NB4 (cell line): ENCODE measurements around the gene KCNAB1.
"Not testable (repeated sequence)": the region's sequence is repeated elsewhere in the genome, so short reads cannot be mapped to it uniquely, and the experiment has no call there.

Experiments used
- DNase-seq: peaks from one replicate; pipeline ENCODE4 v3.0.0; 2010; ENCODE audit warnings: low read depth
- H3K4me3 ChIP-seq: one replicate; pipeline ENCODE4 v1.5.1; 2011; ENCODE audit warnings: mild to moderate bottlenecking, low read depth, low read length, moderate library complexity
- CTCF ChIP-seq: IDR thresholded peaks from one replicate; pipeline ENCODE4 v1.5.1; 2012; ENCODE audit warnings: low read depth, low read length
- MAX ChIP-seq: IDR thresholded peaks from 2 replicates; pipeline ENCODE4 v1.6.1; 2011; ENCODE audit warnings: low read depth, low read length
- MYC ChIP-seq: IDR thresholded peaks from 2 replicates; pipeline ENCODE4 v1.6.1; 2011; ENCODE audit warnings: low read depth, low read length
- POLR2A ChIP-seq: IDR thresholded peaks from 2 replicates; pipeline ENCODE4 v1.6.1; 2011; ENCODE audit warnings: mild to moderate bottlenecking; ENCODE audit not compliant: insufficient read length; ENCODE audit errors: extremely low read depth

The KCNAB1 gene

GRCh38 chr3:156098437-156099035 lies 21.8 kb upstream of the KCNAB1 start:
- no peak overlapping the region for H3K4me3 ChIP-seq
- no peak for DNase-seq
- TF ChIP-seq CTCF (no peak), MAX (no peak), POLR2A (no peak), MYC (no peak)

- DNase-seq, H3K4me3 ChIP-seq: not testable (repeated sequence)
Measured at GRCh38 chr3:156099348-156099747, 21.0 kb upstream of the KCNAB1 start.

GRCh38 chr3:156099984-156100383 lies 20.4 kb upstream of the KCNAB1 start:
- DNase-seq, H3K4me3 ChIP-seq: not testable (repeated sequence)

- TF ChIP-seq MAX (no peak), POLR2A (no peak), CTCF (no peak), MYC (no peak)
- no peak for DNase-seq
- no peak overlapping the region for H3K4me3 ChIP-seq
Measured at GRCh38 chr3:156102267-156102931, 18.0 kb upstream of the KCNAB1 start.

- no peak overlapping the region for H3K4me3 ChIP-seq
- no peak for TF ChIP-seq CTCF
- TF ChIP-seq MAX, result no peak
- no peak for TF ChIP-seq POLR2A
- TF ChIP-seq MYC, result no peak
- no peak for DNase-seq
Measured at GRCh38 chr3:156106721-156107373, 13.5 kb upstream of the KCNAB1 start.

- no peak overlapping the region for H3K4me3 ChIP-seq
- TF ChIP-seq MYC, result no peak
- DNase-seq, result no peak
Measured at GRCh38 chr3:156107504-156107903, 12.9 kb upstream of the KCNAB1 start.

GRCh38 chr3:156108616-156109015 lies 11.8 kb upstream of the KCNAB1 start:
- TF ChIP-seq MYC, result no peak
- TF ChIP-seq MAX, result no peak
- TF ChIP-seq CTCF, result no peak
- no peak for TF ChIP-seq POLR2A
- H3K4me3 ChIP-seq, result no peak overlapping the region
- DNase-seq, result no peak
